Nephron progenitor cell (in vitro differentiated cells): ENCODE data around the gene VCX.

ENCODE experiments used
- DNase-seq: peaks from one replicate; pipeline ENCODE4 v3.0.0; 2021
- H3K27ac Mint-ChIP-seq: 2 replicates; pipeline ENCODE4 v1.8.0; 2021; ENCODE audit warnings: mild to moderate bottlenecking, moderate library complexity, mixed read lengths
- H3K27me3 Mint-ChIP-seq: 2 replicates; pipeline ENCODE4 v1.8.0; 2021; ENCODE audit warnings: mild to moderate bottlenecking, low read depth, mixed read lengths; ENCODE audit not compliant: poor library complexity
- H3K36me3 Mint-ChIP-seq: 2 replicates; pipeline ENCODE4 v1.8.0; 2021; ENCODE audit warnings: low read depth, mixed read lengths
- H3K4me1 Mint-ChIP-seq: 2 replicates; pipeline ENCODE4 v1.8.0; 2021; ENCODE audit warnings: mixed read lengths
- H3K4me3 Mint-ChIP-seq: 2 replicates; pipeline ENCODE4 v1.8.0; 2021; ENCODE audit warnings: mild to moderate bottlenecking, moderate library complexity, mixed read lengths
- H3K9me3 Mint-ChIP-seq: 2 replicates; pipeline ENCODE4 v1.8.0; 2021; ENCODE audit warnings: mild to moderate bottlenecking, moderate library complexity, mixed read lengths
- CTCF ChIP-seq: fragments of 200-600 bp; sonication (generic); IDR thresholded peaks from 2 replicates; pipeline ENCODE4 v1.5.0; 2021; ENCODE audit warnings: antibody characterized with exemption

Gene VCX

GRCh38 chrX:7852166-7852565, 9.2 kb downstream of the VCX start:
- no peak for DNase-seq
- no peak overlapping the region for H3K27ac Mint-ChIP-seq
- H3K4me3 Mint-ChIP-seq = no peak overlapping the region
- no peaks in the 10 kb centered on the region for H3K4me1 Mint-ChIP-seq
- no peaks in the 10 kb centered on the region for H3K36me3 Mint-ChIP-seq
- peaks cover 7% of the 10 kb centered on the region for H3K27me3 Mint-ChIP-seq
- no peaks in the 10 kb centered on the region for H3K9me3 Mint-ChIP-seq
- no peak for TF ChIP-seq CTCF

GRCh38 chrX:7872042-7872441, 29.1 kb downstream of the VCX start:
- no peaks in the 10 kb centered on the region for H3K27me3 Mint-ChIP-seq
- H3K27ac Mint-ChIP-seq = no peak overlapping the region
- H3K36me3 Mint-ChIP-seq = no peaks in the 10 kb centered on the region
- no peak for TF ChIP-seq CTCF
- no peak for DNase-seq
- H3K4me1 Mint-ChIP-seq = no peaks in the 10 kb centered on the region
- H3K4me3 Mint-ChIP-seq = no peak overlapping the region
- peaks cover 4% of the 10 kb centered on the region for H3K9me3 Mint-ChIP-seq

GRCh38 chrX:7876957-7877356, 34.0 kb downstream of the VCX start:
- no peak for DNase-seq
- Mint-ChIP-seq H3K27me3 (no peaks in the 10 kb centered on the region), H3K27ac (no peak overlapping the region), H3K4me1 (no peaks in the 10 kb centered on the region), H3K9me3 (no peaks in the 10 kb centered on the region), H3K4me3 (no peak overlapping the region), H3K36me3 (no peaks in the 10 kb centered on the region)
- TF ChIP-seq CTCF = no peak

- Mint-ChIP-seq H3K36me3 (no peaks in the 10 kb centered on the region), H3K9me3 (no peaks in the 10 kb centered on the region), H3K4me3 (no peak overlapping the region), H3K27me3 (no peaks in the 10 kb centered on the region), H3K4me1 (no peaks in the 10 kb centered on the region), H3K27ac (no peak overlapping the region)
- TF ChIP-seq CTCF = no peak
- DNase-seq = no peak
Measured at GRCh38 chrX:7889135-7889534, 46.2 kb downstream of the VCX start.

GRCh38 chrX:7889680-7890079, 46.7 kb downstream of the VCX start:
- no peak overlapping the region for H3K27ac Mint-ChIP-seq
- DNase-seq = no peak
- no peak for TF ChIP-seq CTCF
- H3K4me1 Mint-ChIP-seq = no peaks in the 10 kb centered on the region
- no peaks in the 10 kb centered on the region for H3K27me3 Mint-ChIP-seq
- H3K9me3 Mint-ChIP-seq = no peaks in the 10 kb centered on the region
- no peak overlapping the region for H3K4me3 Mint-ChIP-seq
- H3K36me3 Mint-ChIP-seq = no peaks in the 10 kb centered on the region

- Mint-ChIP-seq H3K27ac (no peak overlapping the region), H3K9me3 (no peaks in the 10 kb centered on the region), H3K36me3 (no peaks in the 10 kb centered on the region), H3K27me3 (no peaks in the 10 kb centered on the region), H3K4me1 (no peaks in the 10 kb centered on the region), H3K4me3 (no peak overlapping the region)
- no peak for DNase-seq
- TF ChIP-seq CTCF = no peak
Measured at GRCh38 chrX:7891928-7892327, 49.0 kb downstream of the VCX start.
